Frontal cortex (tissue), 4 donors: ENCODE measurements around the gene SLC13A4. TPM values are rescaled to one million over a fixed set of nuclear protein-coding genes. Genes with fewer than 3 reads are reported as not detected.
A peak's percentile ranks its signal among the peaks of the same experiment; 100 is the strongest.
"Not testable (repeated sequence)": the region's sequence is repeated elsewhere in the genome, so short reads cannot be mapped to it uniquely, and the experiment has no call there.

Source experiments
- DNase-seq, 2 donors: peaks; one replicate each; pipeline ENCODE4 v3.0.0; 2012; ENCODE audit warnings: low spot score in 2 of 2
- FAIRE-seq: peaks from 2 replicates; lab custom pipeline; 2012; peaks lifted over from hg19 to GRCh38; lab: Jason Lieb, UNC
- total RNA-seq: library from RNA; depleted of rRNA; stranded (reverse); fragments of >200 nt; gene quantifications from one replicate; pipeline ENCODE4 v1.2.3, GENCODE V29; 2014
- donor health status: control.
- donor health status: control.
- donor health status: control.

SLC13A4 gene
- total RNA-seq: 12.6 TPM

- FAIRE-seq (no peak), DNase-seq (no peak)
These were observed at the start of gene SLC13A4 for GRCh38 chr7:135728136-135728669. SLC13A4 (minus strand) TSS chr7:135728186; CDS start chr7:135727496, 690 bp downstream.

GRCh38 chr7:135775915-135776314 is 47.9 kb upstream of the SLC13A4 start:
- not testable (repeated sequence) for DNase-seq, FAIRE-seq

- FAIRE-seq: no peak
- DNase-seq: no peak
These were observed 47.2 kb upstream of the SLC13A4 start for GRCh38 chr7:135775230-135775629.

- DNase-seq (no peak), FAIRE-seq (no peak)
These were observed 46.3 kb upstream of the SLC13A4 start for GRCh38 chr7:135774284-135774683.

- FAIRE-seq (no peak), DNase-seq (no peak)
These were observed 45.5 kb upstream of the SLC13A4 start for GRCh38 chr7:135773464-135773863.

GRCh38 chr7:135772639-135773222 is 44.7 kb upstream of the SLC13A4 start:
- FAIRE-seq (no peak), DNase-seq (no peak)

GRCh38 chr7:135771961-135772638 is 44.1 kb upstream of the SLC13A4 start:
- DNase-seq (no peak), FAIRE-seq (no peak)

- FAIRE-seq: no peak
- no peak for DNase-seq
These were observed 43.1 kb upstream of the SLC13A4 start for GRCh38 chr7:135771051-135771450.

GRCh38 chr7:135770139-135770710 is 42.2 kb upstream of the SLC13A4 start:
- DNase-seq: no peak

GRCh38 chr7:135769005-135769802 is 41.2 kb upstream of the SLC13A4 start:
- FAIRE-seq: no peak
- DNase-seq: no peak

More at GRCh38 chr7:135770139-135770710, 42.2 kb upstream of the SLC13A4 start:
- no peak for FAIRE-seq

- FAIRE-seq: no peak
These were observed 40.5 kb upstream of the SLC13A4 start for GRCh38 chr7:135768467-135768866.

GRCh38 chr7:135768064-135768463 is 40.1 kb upstream of the SLC13A4 start:
- FAIRE-seq (no peak), DNase-seq (no peak)

More at GRCh38 chr7:135768467-135768866, 40.5 kb upstream of the SLC13A4 start:
- DNase-seq: no peak

GRCh38 chr7:135763261-135763660 is 35.3 kb upstream of the SLC13A4 start:
- DNase-seq (no peak), FAIRE-seq (no peak)

GRCh38 chr7:135761751-135762488 is 33.9 kb upstream of the SLC13A4 start:
- DNase-seq (no peak), FAIRE-seq (no peak)

GRCh38 chr7:135759532-135759931 is 31.5 kb upstream of the SLC13A4 start:
- FAIRE-seq: no peak
- DNase-seq: no peak

- no peak for DNase-seq
- no peak for FAIRE-seq
These were observed 30.5 kb upstream of the SLC13A4 start for GRCh38 chr7:135758531-135758932.

GRCh38 chr7:135757719-135758411 is 29.9 kb upstream of the SLC13A4 start:
- FAIRE-seq (no peak), DNase-seq (peak in 1 of 2 donors; percentile 39)

- DNase-seq: no peak
- FAIRE-seq: no peak
These were observed 28.2 kb upstream of the SLC13A4 start for GRCh38 chr7:135756191-135756590.

GRCh38 chr7:135755351-135755753 is 27.4 kb upstream of the SLC13A4 start:
- FAIRE-seq (no peak), DNase-seq (no peak)
